Stimulated activated CD4-positive, alpha-beta T cell treated with anti-CD3 and anti-CD28 coated beads, TNF-alpha, amount 100 ng/mL, for 24 hours (primary cell): Measurements from ENCODE around the gene AGPAT1.
"Not testable (repeated sequence)": the region's sequence is repeated elsewhere in the genome, so short reads cannot be mapped to it uniquely, and the experiment has no call there.

Experiments used
- DNase-seq, 3 experiments: peaks; one replicate each; pipeline ENCODE4 v3.0.0-alpha.2; 2020; ENCODE audit warnings: low read depth in 3 of 3

The AGPAT1 gene

GRCh38 chr6:32200711-32201475, 25.0 kb upstream of the AGPAT1 start:
- DNase-seq, result no peak

GRCh38 chr6:32198866-32199265, 23.0 kb upstream of the AGPAT1 start:
- DNase-seq, result no peak

- no peak for DNase-seq
Observed at GRCh38 chr6:32198345-32198696, 22.4 kb upstream of the AGPAT1 start.

GRCh38 chr6:32196682-32197616, 21.1 kb upstream of the AGPAT1 start:
- no peak for DNase-seq

- peak in 2 of 3 experiments; percentile 36 to 70 for DNase-seq
Observed at GRCh38 chr6:32195902-32196681, 20.2 kb upstream of the AGPAT1 start.

- peak; percentile 100 for DNase-seq
Observed at GRCh38 chr6:32195652-32195901, 19.7 kb upstream of the AGPAT1 start.

GRCh38 chr6:32194825-32195651, 19.2 kb upstream of the AGPAT1 start:
- no peak for DNase-seq

GRCh38 chr6:32194388-32194787, 18.5 kb upstream of the AGPAT1 start:
- no peak for DNase-seq

- not testable (repeated sequence) for DNase-seq
Observed at GRCh38 chr6:32193096-32193495, 17.2 kb upstream of the AGPAT1 start.

- DNase-seq, result peak in 2 of 3 experiments; percentile 29 to 52
Observed at GRCh38 chr6:32192608-32193039, 16.7 kb upstream of the AGPAT1 start, which contains the start of gene GPSM3. GPSM3 (minus strand) TSS chr6:32192643; CDS start chr6:32192513, 130 bp downstream.

- DNase-seq, result no peak
Observed at GRCh38 chr6:32191696-32192607, 16.1 kb upstream of the AGPAT1 start.

- DNase-seq, result no peak
Observed at GRCh38 chr6:32190911-32191677, 15.2 kb upstream of the AGPAT1 start.

GRCh38 chr6:32190054-32190851, 14.4 kb upstream of the AGPAT1 start, which contains the start of gene PBX2:
PBX2 (minus strand) TSS chr6:32190202; CDS start chr6:32189915, 287 bp downstream.
- DNase-seq, result peak; percentile 65 to 86 (median 75)

- DNase-seq, result no peak
Observed at GRCh38 chr6:32189742-32190053, 13.8 kb upstream of the AGPAT1 start.

- no peak for DNase-seq
Observed at GRCh38 chr6:32189069-32189741, 13.3 kb upstream of the AGPAT1 start.

- DNase-seq, result no peak
Observed at GRCh38 chr6:32188381-32189068, 12.6 kb upstream of the AGPAT1 start.

GRCh38 chr6:32187725-32188380, 12.0 kb upstream of the AGPAT1 start:
- not testable (repeated sequence) for DNase-seq
